ENCODE data around the gene DPY19L3.

DPY19L3 gene

GRCh38 chr19:32471811-32472210 lies 66.2 kb downstream of the DPY19L3 start:
- TF ChIP-seq EZH2phosphoT487 (IDR thresholded peaks at IDR 0.05; ENCODE audit: borderline replicate concordance), result no peak
- TF ChIP-seq, protein P1, sequence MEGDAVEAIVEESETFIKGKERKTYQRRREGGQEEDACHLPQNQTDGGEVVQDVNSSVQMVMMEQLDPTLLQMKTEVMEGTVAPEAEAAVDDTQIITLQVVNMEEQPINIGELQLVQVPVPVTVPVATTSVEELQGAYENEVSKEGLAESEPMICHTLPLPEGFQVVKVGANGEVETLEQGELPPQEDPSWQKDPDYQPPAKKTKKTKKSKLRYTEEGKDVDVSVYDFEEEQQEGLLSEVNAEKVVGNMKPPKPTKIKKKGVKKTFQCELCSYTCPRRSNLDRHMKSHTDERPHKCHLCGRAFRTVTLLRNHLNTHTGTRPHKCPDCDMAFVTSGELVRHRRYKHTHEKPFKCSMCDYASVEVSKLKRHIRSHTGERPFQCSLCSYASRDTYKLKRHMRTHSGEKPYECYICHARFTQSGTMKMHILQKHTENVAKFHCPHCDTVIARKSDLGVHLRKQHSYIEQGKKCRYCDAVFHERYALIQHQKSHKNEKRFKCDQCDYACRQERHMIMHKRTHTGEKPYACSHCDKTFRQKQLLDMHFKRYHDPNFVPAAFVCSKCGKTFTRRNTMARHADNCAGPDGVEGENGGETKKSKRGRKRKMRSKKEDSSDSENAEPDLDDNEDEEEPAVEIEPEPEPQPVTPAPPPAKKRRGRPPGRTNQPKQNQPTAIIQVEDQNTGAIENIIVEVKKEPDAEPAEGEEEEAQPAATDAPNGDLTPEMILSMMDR (conservative IDR thresholded peaks at IDR 0.05; ENCODE audit: low read length), result no peak
- H2AFZ ChIP-seq (ENCODE audit: low read length), result no peak overlapping the region
- H3K4me1 ChIP-seq (ENCODE audit: insufficient read depth, low read length, poor library complexity, severe bottlenecking), result no peaks in the 10 kb centered on the region
- H3K9me2 ChIP-seq (replicated peaks; ENCODE audit: low read depth, low read length), result no peaks in the 10 kb centered on the region
- H3K36me3 ChIP-seq (ENCODE audit: insufficient read depth, low read length), result peaks cover 2% of the 10 kb centered on the region; the same call in 1 of the 2 replicates
- H3K27me3 ChIP-seq (ENCODE audit: insufficient read depth, low read length, poor library complexity, severe bottlenecking), result no peaks in the 10 kb centered on the region
- H4K20me1 ChIP-seq (ENCODE audit: insufficient read depth, low read length, poor library complexity, severe bottlenecking), result no peaks in the 10 kb centered on the region
- H3K79me2 ChIP-seq (ENCODE audit: insufficient read depth, low read length), result no peaks in the 10 kb centered on the region
- no peak overlapping the region for H3K4me3 ChIP-seq (ENCODE audit: low read length, poor library complexity, severe bottlenecking)
- H3K9me3 ChIP-seq (ENCODE audit: insufficient read depth, low read depth, low read length), result no peaks in the 10 kb centered on the region
- H3F3A ChIP-seq (ENCODE audit: low read depth), result no peaks in the 10 kb centered on the region
- no peak overlapping the region for H3K4me2 ChIP-seq (ENCODE audit: low read depth, low read length, poor library complexity, severe bottlenecking)
- no peak overlapping the region for H3K9ac ChIP-seq (ENCODE audit: low read depth, low read length, poor library complexity, severe bottlenecking)

GRCh38 chr19:32475141-32476031 lies 69.8 kb downstream of the DPY19L3 start:
- Histone ChIP-seq H3K27me3 (ENCODE audit: insufficient read depth, low read length, poor library complexity, severe bottlenecking) (no peaks in the 10 kb centered on the region), H3K9me2 (replicated peaks; ENCODE audit: low read depth, low read length) (no peaks in the 10 kb centered on the region), H3K9me3 (ENCODE audit: insufficient read depth, low read depth, low read length) (no peaks in the 10 kb centered on the region), H3K4me3 (ENCODE audit: low read length, poor library complexity, severe bottlenecking) (no peak overlapping the region), H3F3A (ENCODE audit: low read depth) (no peaks in the 10 kb centered on the region), H3K4me2 (ENCODE audit: low read depth, low read length, poor library complexity, severe bottlenecking) (no peak overlapping the region), H3K36me3 (ENCODE audit: insufficient read depth, low read length) (peaks cover 14% of the 10 kb centered on the region; the same call in 1 of the 2 replicates), H4K20me1 (ENCODE audit: insufficient read depth, low read length, poor library complexity, severe bottlenecking) (no peaks in the 10 kb centered on the region), H3K79me2 (ENCODE audit: insufficient read depth, low read length) (no peaks in the 10 kb centered on the region), H3K9ac (ENCODE audit: low read depth, low read length, poor library complexity, severe bottlenecking) (no peak overlapping the region), H2AFZ (ENCODE audit: low read length) (no peak overlapping the region), H3K4me1 (ENCODE audit: insufficient read depth, low read length, poor library complexity, severe bottlenecking) (no peaks in the 10 kb centered on the region)
- TF ChIP-seq EZH2phosphoT487 (IDR thresholded peaks at IDR 0.05; ENCODE audit: borderline replicate concordance), result no peak
- TF ChIP-seq, protein P1 (conservative IDR thresholded peaks at IDR 0.05; ENCODE audit: low read length), result no peak

GRCh38 chr19:32476032-32476350 lies 70.4 kb downstream of the DPY19L3 start:
- H3K4me3 ChIP-seq (ENCODE audit: low read length, poor library complexity, severe bottlenecking), result no peak overlapping the region
- H3F3A ChIP-seq (ENCODE audit: low read depth), result no peaks in the 10 kb centered on the region
- no peaks in the 10 kb centered on the region for H4K20me1 ChIP-seq (ENCODE audit: insufficient read depth, low read length, poor library complexity, severe bottlenecking)
- no peak overlapping the region for H2AFZ ChIP-seq (ENCODE audit: low read length)
- no peaks in the 10 kb centered on the region for H3K79me2 ChIP-seq (ENCODE audit: insufficient read depth, low read length)
- no peaks in the 10 kb centered on the region for H3K9me2 ChIP-seq (replicated peaks; ENCODE audit: low read depth, low read length)
- TF ChIP-seq, protein P1 (conservative IDR thresholded peaks at IDR 0.05; ENCODE audit: low read length), result no peak
- no peak for TF ChIP-seq EZH2phosphoT487 (IDR thresholded peaks at IDR 0.05; ENCODE audit: borderline replicate concordance)
- no peak overlapping the region for H3K9ac ChIP-seq (ENCODE audit: low read depth, low read length, poor library complexity, severe bottlenecking)
- H3K4me1 ChIP-seq (ENCODE audit: insufficient read depth, low read length, poor library complexity, severe bottlenecking), result no peaks in the 10 kb centered on the region
- no peaks in the 10 kb centered on the region for H3K9me3 ChIP-seq (ENCODE audit: insufficient read depth, low read depth, low read length)
- peaks cover 19% of the 10 kb centered on the region; the same call in 1 of the 2 replicates for H3K36me3 ChIP-seq (ENCODE audit: insufficient read depth, low read length)
- no peak overlapping the region for H3K4me2 ChIP-seq (ENCODE audit: low read depth, low read length, poor library complexity, severe bottlenecking)
- no peaks in the 10 kb centered on the region for H3K27me3 ChIP-seq (ENCODE audit: insufficient read depth, low read length, poor library complexity, severe bottlenecking)

Data from Loucy (cell line).